ENCODE results near the gene NTHL1.

NTHL1 gene

GRCh38 chr16:1990101-1990350 is 57.6 kb downstream of the NTHL1 start:
- POLR2A ChIA-PET = interaction anchor here (1.5 to 1.7 kb wide), 2 partner anchors 19 to 25 kb away, joined by 6 to 8 read pairs; partner anchors contain the start of genes RPS2 and TBL3
- TF ChIP-seq ZNF488 (tag by site-specific recombination; IDR thresholded peaks at IDR 0.05) (no peak), ZNF600 (tag by site-specific recombination; IDR thresholded peaks at IDR 0.05) (no peak), PRDM1 (tag by site-specific recombination; IDR thresholded peaks at IDR 0.05) (no peak), ZNF398 (tag by site-specific recombination; IDR thresholded peaks at IDR 0.05) (no peak), ZNF202 (tag by site-specific recombination; IDR thresholded peaks at IDR 0.05; ENCODE audit: borderline replicate concordance) (no peak), ZNF112 (tag by site-specific recombination; IDR thresholded peaks at IDR 0.05) (no peak), ZNF221 (tag by site-specific recombination; IDR thresholded peaks at IDR 0.05; ENCODE audit: borderline replicate concordance) (no peak), ZNF362 (tag by site-specific recombination; IDR thresholded peaks at IDR 0.05) (no peak), SETDB1 (IDR thresholded peaks at IDR 0.05; ENCODE audit: insufficient read length, low read length) (no peak), ZNF664 (tag by site-specific recombination; IDR thresholded peaks at IDR 0.05) (no peak), ZNF555 (tag by site-specific recombination; conservative IDR thresholded peaks at IDR 0.05) (no peak)
- peak overlapping the region; percentile 45 for H3K4me3 ChIP-seq (ENCODE audit: low read depth, low read length)

More at GRCh38 chr16:1990101-1990350, 57.6 kb downstream of the NTHL1 start:
- Histone ChIP-seq H3K4me1 (ENCODE audit: control insufficient read depth, insufficient read depth, low read length) (peaks cover 4% of the 10 kb centered on the region), H3K9me3 (ENCODE audit: control insufficient read depth, insufficient read depth, low read depth, low read length) (no peaks in the 10 kb centered on the region), H3K36me3 (ENCODE audit: control insufficient read depth in 2 of 2, insufficient read depth in 1 of 2, low read length in 2 of 2) (peaks cover 0 to 22% of the 10 kb centered on the region in 2 experiments; a peak in 1 of 3 replicates), H3K27ac (ENCODE audit: extremely low read depth, low read depth, low read length) (no peak overlapping the region)
- CTCF ChIA-PET = interaction anchor here (0.6 to 1.6 kb wide), 2 partner anchors 14 to 131 kb away, joined by 3 to 8 read pairs; no protein-coding TSS in a partner anchor
